GM12878 (cell line): ENCODE results near the gene SF1. TPM values are rescaled to one million over a fixed set of nuclear protein-coding genes. Genes with fewer than 3 reads are reported as not detected.
A peak's percentile ranks its signal among the peaks of the same experiment; 100 is the strongest.

Source experiments
- ATAC-seq: fragments of 200-7000 bp; cut with Tn5 transposase; 3 replicates; pipeline ENCODE4 v1.9.1; 2020; ENCODE audit warnings: mild to moderate bottlenecking, moderate library complexity
- BruUV-seq: library from RNA; stranded (reverse); fragments of 400-500 nt; replicated peaks from 2 replicates; lab custom pipeline; 2021; lab: Mats Ljungman, UMichigan
- CTCF ChIA-PET: fragments of 300-600 bp; sonication (Branson Sonifier 250); formaldehyde crosslinking; extraction: SDS; loops from one replicate; lab custom pipeline; 2021; ENCODE audit warnings: inconsistent platforms; lab: Yijun Ruan, JAX
- POLR2A ChIA-PET: fragments of 350-600 bp; formaldehyde crosslinking; extraction: SDS; loops from one replicate; lab custom pipeline; 2021; ENCODE audit warnings: inconsistent platforms; lab: Charles Lee
- RAD21 ChIA-PET: fragments of 300-600 bp; sonication (Branson Sonifier 250); formaldehyde crosslinking; loops from one replicate; lab custom pipeline; 2023; ENCODE audit warnings: antibody characterized with exemption; ENCODE audit not compliant: unreplicated experiment; lab: Charles Lee
- SMC1A ChIA-PET: fragments of 300-600 bp; sonication (Branson Sonifier 250); formaldehyde crosslinking; loops from one replicate; lab custom pipeline; 2023; ENCODE audit not compliant: unreplicated experiment, uncharacterized antibody; lab: Charles Lee
- DNase-seq: peaks from one replicate; pipeline ENCODE4 v3.0.0-alpha.2; 2011; ENCODE audit warnings: low read depth, low spot score
- FAIRE-seq: peaks from 3 replicates; lab custom pipeline; 2011; peaks lifted over from hg19 to GRCh38; lab: Jason Lieb, UNC
- H2AFZ ChIP-seq: 2 replicates; pipeline ENCODE4 v1.6.0; 2011; ENCODE audit warnings: low read depth, low read length, control low read depth; ENCODE audit not compliant: control insufficient read depth
- H3K27ac ChIP-seq: 2 replicates; pipeline ENCODE4 v1.5.1; 2011; ENCODE audit warnings: control low read depth; ENCODE audit not compliant: control insufficient read depth, insufficient read depth
- H3K27me3 ChIP-seq, 2 experiments: replicated peaks in 1 of 2; 2 replicates each; pipeline versions ENCODE4 v1.6.0 to v1.6.1; 2011; ENCODE audit warnings: low read length in 1 of 2; ENCODE audit not compliant: control insufficient read depth in 2 of 2, insufficient read depth in 2 of 2
- H3K36me3 ChIP-seq, 2 experiments: 2 replicates each; pipeline ENCODE4 v1.5.1; 2011; ENCODE audit warnings: low read length in 1 of 2; ENCODE audit not compliant: control insufficient read depth in 2 of 2, insufficient read depth in 2 of 2
- H3K4me1 ChIP-seq: 2 replicates; pipeline ENCODE4 v1.6.1; 2011; ENCODE audit warnings: mild to moderate bottlenecking, low read length, moderate library complexity, mixed read lengths; ENCODE audit not compliant: control insufficient read depth, insufficient read depth
- H3K4me2 ChIP-seq: 2 replicates; pipeline ENCODE4 v1.6.0; 2011; ENCODE audit warnings: control low read depth; ENCODE audit not compliant: control insufficient read depth, insufficient read depth
- H3K4me3 ChIP-seq: fragments of 200-600 bp; sonication (generic); 2 replicates; pipeline ENCODE4 v1.5.1; 2016
- H3K79me2 ChIP-seq: 2 replicates; pipeline ENCODE4 v1.6.0; 2011; ENCODE audit warnings: low read length; ENCODE audit not compliant: control insufficient read depth, insufficient read depth
- H3K9ac ChIP-seq: 2 replicates; pipeline ENCODE4 v1.8.0; 2011; ENCODE audit warnings: low read length, control low read depth, mixed read lengths; ENCODE audit not compliant: control insufficient read depth, insufficient read depth
- H3K9me3 ChIP-seq: replicated peaks from 3 replicates; pipeline ENCODE4 v1.5.1; 2011; ENCODE audit warnings: mild to moderate bottlenecking, low read length; ENCODE audit not compliant: control insufficient read depth, insufficient read depth
- H4K20me1 ChIP-seq: 2 replicates; pipeline ENCODE4 v1.6.0; 2011; ENCODE audit not compliant: control insufficient read depth, insufficient read depth
- ATF7 ChIP-seq: fragments of 450-650 bp; IDR thresholded peaks from 2 replicates; pipeline ENCODE4 v1.6.1; 2016; ENCODE audit warnings: low read depth, mild to moderate bottlenecking
- BRCA1 ChIP-seq: IDR thresholded peaks from 2 replicates; pipeline ENCODE4 v1.6.1; 2011; ENCODE audit warnings: low read depth, low read length, improper control_type of control experiment
- FOXM1 ChIP-seq: IDR thresholded peaks from 2 replicates; pipeline ENCODE4 v1.6.1; 2012; ENCODE audit warnings: low read depth, mild to moderate bottlenecking, inconsistent platforms, low read length, moderate library complexity
- HCFC1 ChIP-seq: fragments of 150-350 bp; IDR thresholded peaks from 2 replicates; pipeline ENCODE4 v1.6.1; 2014; ENCODE audit warnings: low read length
- MEF2B ChIP-seq: fragments of 450-650 bp; IDR thresholded peaks from 2 replicates; pipeline ENCODE4 v1.6.1; 2018; ENCODE audit warnings: mild to moderate bottlenecking, moderate library complexity; ENCODE audit not compliant: partially characterized antibody, poor library complexity, severe bottlenecking
- NFYB ChIP-seq: IDR thresholded peaks from 2 replicates; pipeline ENCODE4 v1.6.1; 2011; ENCODE audit warnings: low read depth, mild to moderate bottlenecking, low read length, improper control_type of control experiment, moderate library complexity; ENCODE audit not compliant: insufficient read depth
- SPI1 ChIP-seq: IDR thresholded peaks from 2 replicates; pipeline ENCODE4 v1.6.1; 2011; ENCODE audit warnings: low read depth, mild to moderate bottlenecking, low read length, moderate library complexity, borderline replicate concordance; ENCODE audit not compliant: insufficient read depth
- STAT1 ChIP-seq: fragments of 450-650 bp; conservative IDR thresholded peaks from 2 replicates; pipeline ENCODE4 v1.6.1; 2014; ENCODE audit warnings: antibody characterized with exemption, mild to moderate bottlenecking
- ZNF217 ChIP-seq: fragments of 450-650 bp; IDR thresholded peaks from 2 replicates; pipeline ENCODE4 v1.6.1; 2017; ENCODE audit warnings: antibody characterized with exemption, mild to moderate bottlenecking
- ZNF622 ChIP-seq: fragments of 450-650 bp; IDR thresholded peaks from 2 replicates; pipeline ENCODE4 v1.6.1; 2017; ENCODE audit warnings: mild to moderate bottlenecking, inconsistent platforms
- WGBS: methylation state at CpG from one replicate; pipeline ENCODE4 v1.1.6; 2016; ENCODE audit warnings: low lambda C conversion rate; ENCODE audit not compliant: insufficient replicate concordance, insufficient coverage; ENCODE audit errors: missing lambda C conversion rate; 5-methylcytosine and 5-hydroxymethylcytosine counted together
- in situ Hi-C: fragments of 300-500 bp; cut with MboI; formaldehyde crosslinking; loops from 9 replicates; pipeline ENCODE4 v1.14.3; 2018; ENCODE audit warnings: mixed read lengths
- intact Hi-C: fragments of 100-400 bp; cut with micrococcal nuclease; formaldehyde crosslinking; loops from one replicate; pipeline ENCODE4 v1.14.2; 2022; ENCODE audit not compliant: unreplicated experiment
- polyA plus RNA-seq, 11 experiments: library from polyadenylated mRNA; depleted of rRNA in 4 of 11; unstranded in 6 of 11; stranded (reverse) in 5 of 11; fragments of >200 nt; fragmentation: Nextera tagmentation in 4 of 11; fragmentation: Illumina TruSeq in 1 of 11; extraction: Ambion mirVana in 4 of 11; extraction: Trizol in 1 of 11; gene quantifications; 1 replicate in 1 of 11; 2 replicates in 10 of 11; pipeline versions ENCODE4 v1.2.1 to v1.2.3, GENCODE V29; 2011 to 2016; ENCODE audit warnings: inconsistent platforms in 2 of 11, missing spikeins in 2 of 11, low read depth in 1 of 11
- total RNA-seq, 4 experiments: library from RNA; depleted of rRNA in 3 of 4; stranded (reverse); fragments of >200 nt in 3 of 4; fragmentation: Illumina TruSeq in 1 of 4; extraction: Trizol in 1 of 4; gene quantifications; 2 replicates each; pipeline versions ENCODE4 v1.2.1 to v1.2.3, GENCODE V29; 2013 to 2021
- TF ChIP-seq, protein P1 (sequence below): fragments of 450-650 bp; IDR thresholded peaks from 2 replicates; pipeline ENCODE4 v1.6.1; 2018; ENCODE audit warnings: borderline replicate concordance, mild to moderate bottlenecking; ENCODE audit not compliant: partially characterized antibody
- TF ChIP-seq, protein P2 (sequence below): fragments of 450-650 bp; IDR thresholded peaks from 2 replicates; pipeline ENCODE4 v1.6.1; 2017; ENCODE audit warnings: mild to moderate bottlenecking

SF1 gene
- total and polyA plus RNA-seq, 10 of the 15 experiments (the other 5 are each of a cell fraction or from before 2014, with no cell fraction given) = 13.6 to 337 (median 103) TPM

GRCh38 chr11:64802370-64803157, 24.2 kb upstream of the SF1 start (continued):
- TF ChIP-seq MEF2B (peak; percentile 81), FOXM1 (no peak), BRCA1 (no peak), STAT1 (no peak)
- TF ChIP-seq, all 136 proteins: peak for 17

DNA sequence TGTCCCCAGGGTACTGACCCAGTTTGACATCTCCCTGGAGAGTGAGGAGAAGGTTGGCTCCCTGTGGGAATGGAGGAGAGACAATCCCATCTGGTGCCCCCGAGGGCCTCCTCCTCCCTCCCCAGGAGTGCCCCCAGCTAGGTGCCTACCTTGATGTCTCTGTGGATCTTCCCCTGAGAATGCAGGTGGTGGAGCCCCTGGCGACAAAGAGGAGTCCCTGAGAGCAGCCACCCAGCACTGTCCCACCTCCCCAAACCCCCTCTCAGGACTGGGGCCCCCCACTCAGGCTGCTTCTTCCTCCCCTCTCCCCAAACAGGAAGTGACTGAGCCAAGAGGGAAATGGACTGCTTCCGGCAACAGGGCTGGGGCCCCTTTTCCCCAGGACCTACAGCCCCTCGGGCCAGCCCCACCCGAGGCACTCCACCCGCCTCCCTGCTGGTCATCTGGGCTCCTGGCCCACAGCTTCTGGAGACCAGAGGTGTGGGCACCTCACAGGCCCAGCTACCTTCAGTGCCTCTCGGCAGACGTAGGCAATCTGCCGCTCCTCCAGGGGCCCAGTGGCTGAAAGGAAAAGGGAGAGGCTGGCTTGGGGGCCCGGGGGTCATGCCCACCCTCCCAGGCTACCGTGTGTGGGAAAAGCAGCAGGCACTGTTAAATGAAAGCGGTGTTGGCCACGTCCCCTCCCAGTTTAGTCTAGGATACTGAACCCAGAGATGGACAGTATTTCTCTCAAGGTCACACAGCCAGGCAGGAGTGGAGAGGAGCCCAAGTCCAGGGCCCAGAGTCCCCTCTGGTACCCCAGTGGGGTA, 23.4 kb upstream of the SF1 start:
- H3K4me3 ChIP-seq = peak overlapping the region; percentile 87
- peak overlapping the region; percentile 92 for H3K27ac ChIP-seq
- no peaks in the 10 kb centered on the region for H3K9me3 ChIP-seq
- peaks cover 37% of the 10 kb centered on the region for H3K4me1 ChIP-seq
- no peaks in the 10 kb centered on the region for H3K27me3 ChIP-seq
- SMC1A ChIA-PET = interaction anchor here (1.0 to 2.6 kb wide), 5 partner anchors 9 to 37 kb away, joined by 3 to 7 read pairs (median 4); partner anchors contain the start of genes MEN1 and SF1
- ATAC-seq (peak; percentile 4), DNase-seq (no peak), FAIRE-seq (no peak)
- H3K79me2 ChIP-seq = peaks cover 30% of the 10 kb centered on the region
- H2AFZ ChIP-seq = peak overlapping the region; percentile 63; the same call in 1 of the 2 replicates
- no TSS peak for BruUV-seq
- peak overlapping the region; percentile 93 for H3K9ac ChIP-seq
- no peaks in the 10 kb centered on the region for H4K20me1 ChIP-seq
- CTCF ChIA-PET = interaction anchor here (0.8 to 5.8 kb wide), 8 partner anchors 15 to 484 kb away, joined by 3 to 41 read pairs (median 4); partner anchors contain the start of genes PRDX5, SF1, TM7SF2 and TRMT112
- 29% methylated on average over 12 of the region's 13 CpGs for WGBS
- RAD21 ChIA-PET = interaction anchor here (1.1 to 2.8 kb wide), 6 partner anchors 17 to 113 kb away, joined by 3 to 12 read pairs (median 4); partner anchors contain the start of genes RASGRP2 and SF1
- in situ Hi-C loops (no loop called here), intact Hi-C loops (no loop called here)
- peaks cover 6 to 11% of the 10 kb centered on the region in 2 experiments; a peak in 3 of 4 replicates for H3K36me3 ChIP-seq
- H3K4me2 ChIP-seq = peak overlapping the region; percentile 87
- POLR2A ChIA-PET = interaction anchor here (0.5 to 5.4 kb wide), 8 partner anchors 9 to 116 kb away, joined by 3 to 33 read pairs (median 4); partner anchors contain the start of genes ATG2A and SF1
- no peak for TF ChIP-seq ATF7
- TF ChIP-seq NFYB = no peak
- TF ChIP-seq HCFC1 = no peak
- TF ChIP-seq, protein P1, sequence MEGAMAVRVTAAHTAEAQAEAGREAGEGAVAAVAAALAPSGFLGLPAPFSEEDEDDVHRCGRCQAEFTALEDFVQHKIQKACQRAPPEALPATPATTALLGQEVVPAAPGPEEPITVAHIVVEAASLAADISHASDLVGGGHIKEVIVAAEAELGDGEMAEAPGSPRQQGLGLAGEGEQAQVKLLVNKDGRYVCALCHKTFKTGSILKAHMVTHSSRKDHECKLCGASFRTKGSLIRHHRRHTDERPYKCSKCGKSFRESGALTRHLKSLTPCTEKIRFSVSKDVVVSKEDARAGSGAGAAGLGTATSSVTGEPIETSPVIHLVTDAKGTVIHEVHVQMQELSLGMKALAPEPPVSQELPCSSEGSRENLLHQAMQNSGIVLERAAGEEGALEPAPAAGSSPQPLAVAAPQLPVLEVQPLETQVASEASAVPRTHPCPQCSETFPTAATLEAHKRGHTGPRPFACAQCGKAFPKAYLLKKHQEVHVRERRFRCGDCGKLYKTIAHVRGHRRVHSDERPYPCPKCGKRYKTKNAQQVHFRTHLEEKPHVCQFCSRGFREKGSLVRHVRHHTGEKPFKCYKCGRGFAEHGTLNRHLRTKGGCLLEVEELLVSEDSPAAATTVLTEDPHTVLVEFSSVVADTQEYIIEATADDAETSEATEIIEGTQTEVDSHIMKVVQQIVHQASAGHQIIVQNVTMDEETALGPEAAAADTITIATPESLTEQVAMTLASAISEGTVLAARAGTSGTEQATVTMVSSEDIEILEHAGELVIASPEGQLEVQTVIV = no peak
- TF ChIP-seq SPI1 = peak; percentile 43; the same call in 1 of the 2 replicates
- no peak for TF ChIP-seq ZNF217
- TF ChIP-seq, protein P2, sequence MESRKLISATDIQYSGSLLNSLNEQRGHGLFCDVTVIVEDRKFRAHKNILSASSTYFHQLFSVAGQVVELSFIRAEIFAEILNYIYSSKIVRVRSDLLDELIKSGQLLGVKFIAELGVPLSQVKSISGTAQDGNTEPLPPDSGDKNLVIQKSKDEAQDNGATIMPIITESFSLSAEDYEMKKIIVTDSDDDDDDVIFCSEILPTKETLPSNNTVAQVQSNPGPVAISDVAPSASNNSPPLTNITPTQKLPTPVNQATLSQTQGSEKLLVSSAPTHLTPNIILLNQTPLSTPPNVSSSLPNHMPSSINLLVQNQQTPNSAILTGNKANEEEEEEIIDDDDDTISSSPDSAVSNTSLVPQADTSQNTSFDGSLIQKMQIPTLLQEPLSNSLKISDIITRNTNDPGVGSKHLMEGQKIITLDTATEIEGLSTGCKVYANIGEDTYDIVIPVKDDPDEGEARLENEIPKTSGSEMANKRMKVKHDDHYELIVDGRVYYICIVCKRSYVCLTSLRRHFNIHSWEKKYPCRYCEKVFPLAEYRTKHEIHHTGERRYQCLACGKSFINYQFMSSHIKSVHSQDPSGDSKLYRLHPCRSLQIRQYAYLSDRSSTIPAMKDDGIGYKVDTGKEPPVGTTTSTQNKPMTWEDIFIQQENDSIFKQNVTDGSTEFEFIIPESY = no peak
- no peak for TF ChIP-seq ZNF622
